DMS 273 (cell line): ENCODE results near the gene ZNF746.
A peak's percentile ranks its signal among the peaks of the same experiment; 100 is the strongest.
"Not testable (repeated sequence)": the region's sequence is repeated elsewhere in the genome, so short reads cannot be mapped to it uniquely, and the experiment has no call there.

Source experiments
- DNase-seq: peaks from one replicate; lab custom pipeline; 2025; ENCODE audit not compliant: unreplicated experiment; lab: John Stamatoyannopoulos, UW

ZNF746 gene

DNA sequence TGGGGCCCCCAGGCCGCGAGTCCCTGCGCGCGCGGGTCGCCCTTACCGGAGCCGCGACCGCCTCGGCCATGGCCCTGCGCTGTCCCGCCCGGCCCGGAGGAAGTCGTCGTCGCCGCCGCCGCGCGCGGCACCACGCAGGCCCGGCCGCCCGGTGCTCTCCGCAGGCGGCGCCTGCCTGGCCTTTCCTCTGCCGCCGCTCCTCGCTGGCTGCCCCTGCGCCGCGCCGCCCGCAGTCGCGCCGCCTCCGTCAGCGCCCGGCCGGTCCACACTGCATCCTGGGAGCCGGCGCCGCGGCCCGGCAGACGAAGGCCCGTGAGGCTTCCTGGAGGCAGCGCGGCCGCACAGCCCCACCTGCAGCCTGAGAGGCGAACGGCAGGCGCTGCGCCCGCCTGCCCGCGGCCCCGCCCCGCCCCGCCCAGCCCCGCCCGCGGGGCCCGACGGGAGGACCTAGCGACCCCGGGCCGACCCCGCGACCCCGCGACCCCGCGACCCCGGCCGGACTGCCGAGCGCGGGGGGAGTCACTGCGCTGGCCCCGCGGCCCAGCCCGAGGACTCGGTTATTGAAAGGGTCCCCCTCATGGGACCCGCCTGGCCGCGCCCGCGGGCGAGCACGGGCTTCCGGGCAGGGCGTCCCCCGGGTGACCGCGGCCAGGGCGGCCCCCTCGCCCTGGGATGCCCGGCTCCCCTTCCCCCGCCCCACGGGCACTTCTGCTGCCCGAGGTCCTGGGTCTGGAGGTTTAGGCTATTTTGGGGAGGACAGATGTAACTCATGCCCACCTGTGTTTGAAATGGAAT, at the start of gene ZNF746:
Gene ZNF746, minus strand, starts transcription at position 343 of the 795 bp plus-strand sequence. Its CDS starts 273 bp downstream, at position 70.
- DNase-seq = peak; percentile 98

DNA sequence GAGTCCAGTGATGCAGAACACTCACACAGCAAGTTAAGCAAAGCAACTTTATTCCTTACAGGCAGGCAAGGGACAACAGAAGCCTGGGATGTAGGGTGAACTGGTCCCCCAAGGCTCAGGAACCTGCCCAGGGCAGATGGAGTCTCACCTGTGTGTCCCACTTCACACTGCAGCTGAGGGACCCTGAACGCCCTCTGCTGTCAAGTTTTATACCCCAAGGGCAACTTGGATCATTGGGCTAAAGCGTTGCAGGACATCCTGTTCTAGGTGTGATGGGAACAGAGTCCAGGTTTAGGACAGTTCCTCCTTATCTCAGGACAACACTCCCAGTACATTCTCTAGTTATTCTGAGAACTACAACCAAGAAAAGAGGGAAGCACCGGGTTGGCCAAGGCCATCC, 49.5 kb upstream of the ZNF746 start:
- DNase-seq = no peak

DNA sequence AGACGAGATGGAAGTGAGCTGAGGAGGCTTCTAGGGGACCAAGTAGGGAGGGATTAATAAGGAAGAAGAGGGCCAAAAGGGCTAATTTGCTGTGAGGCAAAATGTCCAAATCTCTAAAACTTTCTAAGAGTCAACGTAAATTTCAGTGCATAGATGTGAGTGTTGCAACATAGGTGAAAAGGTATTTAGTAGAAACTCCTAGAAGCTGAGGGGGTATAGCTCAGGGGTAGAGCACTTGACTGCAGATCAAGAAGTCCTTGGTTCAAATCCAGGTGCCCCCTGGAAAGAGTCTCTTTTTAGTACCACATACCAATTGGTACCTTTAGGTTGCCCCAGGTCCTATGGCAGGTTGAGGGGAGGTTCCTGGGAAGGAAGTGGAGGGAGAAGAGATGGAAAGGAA, 48.7 kb upstream of the ZNF746 start:
- DNase-seq = no peak

DNA sequence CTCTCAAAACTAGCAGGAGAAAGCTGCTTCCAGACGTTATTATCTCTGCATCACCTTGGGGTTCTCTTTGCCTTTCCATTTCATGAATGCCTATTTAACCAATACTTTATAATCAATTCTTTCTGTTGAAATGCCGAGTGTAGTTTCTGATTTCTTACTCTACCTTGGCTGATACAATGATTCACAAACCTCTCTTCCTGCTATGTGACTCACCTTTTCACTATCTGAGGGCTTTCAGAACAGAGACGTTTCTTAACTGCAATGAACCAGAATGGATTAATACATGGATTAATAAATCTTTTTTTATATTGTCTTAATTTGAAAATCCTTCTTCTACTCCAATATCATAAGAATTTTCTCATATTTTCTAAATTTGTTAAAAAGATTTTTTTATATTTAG, 46.4 kb upstream of the ZNF746 start:
- DNase-seq = no peak

DNA sequence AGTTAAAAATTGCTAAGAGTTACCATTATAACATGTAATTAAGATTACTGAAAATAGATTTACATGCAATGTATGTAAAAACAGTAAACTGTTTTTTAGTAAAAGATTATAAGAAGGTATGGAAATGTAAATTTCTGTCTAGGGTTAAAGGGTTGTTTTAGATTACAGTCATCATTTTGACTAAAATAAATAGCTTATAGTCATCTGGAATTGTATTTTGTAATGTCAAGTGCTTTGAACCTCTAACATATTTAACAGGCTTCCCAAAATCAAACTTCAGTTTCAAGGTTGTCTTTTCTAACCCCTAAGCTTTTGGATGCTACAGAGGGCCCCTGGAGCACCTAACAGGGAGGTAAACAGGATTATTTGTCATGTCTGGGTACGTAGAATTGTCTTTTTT, 35.0 kb upstream of the ZNF746 start:
- no peak for DNase-seq

DNA sequence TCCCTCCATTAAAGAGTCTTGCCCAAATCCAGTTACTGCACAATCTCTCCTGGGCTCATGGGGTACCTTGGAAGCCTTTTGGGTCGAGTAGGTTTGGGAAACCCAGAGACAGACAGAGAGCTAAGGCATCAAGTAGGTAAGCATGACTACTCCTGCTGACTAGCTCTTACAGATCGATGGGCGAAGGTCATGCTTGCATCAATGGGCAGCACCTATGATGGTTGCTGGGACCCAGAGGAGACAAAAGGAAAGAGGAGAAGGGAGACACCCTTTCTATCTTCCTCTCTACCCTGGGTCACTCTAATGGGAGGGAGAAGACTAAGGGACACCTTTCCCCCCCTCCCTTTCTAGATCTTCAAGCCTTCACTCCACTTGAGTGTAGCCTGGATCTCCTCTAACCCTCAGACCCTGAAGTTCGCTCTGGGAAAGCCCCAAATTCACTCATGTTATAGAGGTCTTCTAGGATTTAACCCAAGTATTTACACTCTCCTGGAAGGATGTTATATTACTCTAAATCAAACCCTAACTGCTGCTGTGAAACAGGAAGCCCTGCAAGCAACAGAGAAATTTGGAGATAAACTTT, 31.6 kb upstream of the ZNF746 start:
- peak; percentile 64 for DNase-seq

DNA sequence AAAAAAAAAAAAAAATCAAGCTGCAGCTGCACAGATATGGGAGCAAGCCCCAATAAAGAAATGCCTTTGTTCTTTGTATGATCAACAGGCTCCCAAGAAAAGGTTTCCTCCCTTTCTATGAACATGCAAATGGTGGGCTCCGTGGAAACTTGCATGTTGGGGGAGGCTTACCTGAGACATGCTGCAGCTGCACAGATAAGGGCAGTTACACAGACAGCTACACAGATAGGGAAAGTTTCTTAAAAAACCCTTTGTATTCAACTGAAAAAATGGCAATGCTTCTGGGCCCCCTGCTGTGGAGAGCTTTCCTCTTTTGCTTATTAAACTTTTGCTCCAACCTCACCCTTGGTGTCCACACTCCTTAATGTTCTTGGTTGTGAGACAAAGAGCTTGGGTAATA, 29.8 kb upstream of the ZNF746 start:
- no peak for DNase-seq

DNA sequence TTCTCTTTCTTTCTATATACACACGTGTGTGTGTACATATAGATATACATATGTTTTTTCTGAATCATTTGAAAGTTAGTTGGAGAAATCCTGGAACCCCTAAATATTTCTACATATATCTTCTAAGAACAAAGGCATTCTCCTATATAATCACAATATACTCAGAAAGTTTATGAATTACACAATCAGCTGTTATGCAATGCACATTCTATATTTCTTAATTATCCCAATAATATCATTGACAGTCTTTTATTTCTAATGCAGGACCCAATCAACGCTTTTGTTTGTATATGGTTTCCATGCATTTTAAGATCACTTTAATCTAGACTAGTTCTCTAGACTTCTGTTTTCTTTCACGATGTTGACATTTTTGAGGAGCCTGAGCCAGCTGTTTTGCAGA, 27.7 kb upstream of the ZNF746 start:
- no peak for DNase-seq

DNA sequence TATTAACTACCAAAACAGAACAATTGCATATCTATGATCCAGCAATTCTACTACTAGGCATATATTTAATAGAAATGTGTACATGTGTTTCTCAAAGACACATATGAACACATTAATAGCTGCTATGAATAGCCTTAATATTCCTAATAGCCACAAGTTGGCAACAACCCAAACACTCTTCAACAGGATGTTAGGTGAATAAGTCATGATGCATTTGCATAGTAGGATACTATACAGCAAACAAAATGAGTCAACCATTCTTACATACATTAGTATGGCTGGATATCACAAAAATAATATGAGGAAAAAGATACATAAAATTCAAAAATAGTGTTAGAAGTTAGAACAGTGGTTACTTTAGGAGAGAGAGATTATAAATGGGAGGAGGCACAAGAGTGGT, 26.8 kb upstream of the ZNF746 start:
- DNase-seq = no peak

DNA sequence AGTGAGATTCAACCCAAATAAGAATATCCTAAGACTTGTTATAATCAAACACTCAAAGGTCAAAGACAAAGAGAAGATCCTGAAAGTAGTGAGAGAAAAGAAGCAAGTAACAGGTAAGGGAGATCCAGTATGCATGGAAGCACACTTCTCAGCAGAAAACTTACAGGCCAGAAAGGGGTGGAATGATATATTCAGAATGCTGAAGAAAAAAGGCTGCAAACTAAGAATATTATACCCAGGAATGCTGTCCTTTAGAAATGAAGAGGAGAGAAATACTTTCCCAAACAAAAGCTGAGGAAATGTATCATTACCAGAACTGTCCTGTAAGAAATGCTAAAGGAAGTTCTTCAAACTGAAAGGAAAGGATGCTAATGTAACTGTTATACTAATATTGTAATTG, 12.6 kb upstream of the ZNF746 start:
- no peak for DNase-seq

DNA sequence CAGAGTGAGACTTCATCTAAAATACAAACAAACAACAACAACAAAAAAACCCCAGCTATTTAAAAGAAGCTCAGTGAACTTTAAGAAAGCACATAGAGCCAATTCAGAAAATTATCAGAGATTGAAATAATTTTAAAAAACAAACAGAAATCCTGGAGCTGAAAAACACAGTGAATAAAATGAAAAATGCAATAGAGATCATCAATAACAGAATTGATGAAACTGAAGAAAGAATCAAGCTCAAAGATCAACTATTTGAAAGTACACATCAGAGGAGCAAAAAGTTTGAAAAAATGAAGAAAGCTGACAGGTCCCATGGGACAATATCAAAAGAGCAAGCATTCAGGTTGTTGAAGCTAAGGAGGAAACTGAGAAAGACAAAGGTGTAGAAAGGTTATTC, 12.2 kb upstream of the ZNF746 start:
- no peak for DNase-seq

DNA sequence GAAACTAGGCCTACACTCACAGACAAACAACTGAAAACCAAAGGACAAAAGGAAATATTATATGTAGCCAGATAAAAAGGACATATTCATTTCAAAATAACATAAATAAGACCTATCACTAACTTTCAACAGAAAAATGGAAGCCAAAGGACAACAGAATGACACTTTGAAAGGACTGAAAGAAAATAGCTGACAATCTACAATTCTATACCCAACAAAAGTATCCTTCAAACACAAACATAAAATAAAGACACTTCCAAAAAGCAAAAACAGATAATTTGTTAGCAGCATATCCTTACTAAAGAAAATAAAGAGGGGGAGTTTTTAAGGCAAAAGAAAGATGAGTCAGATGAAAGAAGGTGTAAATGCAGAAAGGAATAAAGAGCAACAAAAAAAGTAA, 7.9 kb upstream of the ZNF746 start:
- DNase-seq = no peak

DNA sequence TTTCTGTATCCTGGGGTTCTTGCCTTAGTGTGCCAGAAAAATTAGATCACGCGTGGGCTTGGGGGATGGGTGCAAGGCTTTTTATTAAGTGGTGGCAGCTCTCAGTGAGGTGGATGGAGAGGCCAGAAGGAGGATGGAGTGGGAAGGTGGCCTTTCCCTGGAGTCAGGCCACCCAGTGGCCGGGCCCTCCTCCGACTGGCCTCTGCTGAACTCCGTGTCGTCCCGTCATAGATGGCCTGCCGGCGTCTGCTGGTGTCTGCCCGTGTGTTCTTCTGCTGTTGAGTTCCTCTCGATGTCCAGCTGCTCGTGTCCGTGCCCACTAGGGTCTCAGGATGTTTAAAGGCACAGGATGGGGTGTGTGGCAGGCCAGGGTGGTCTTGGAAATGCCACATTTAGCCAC, 4.0 kb upstream of the ZNF746 start:
- no peak for DNase-seq

DNA sequence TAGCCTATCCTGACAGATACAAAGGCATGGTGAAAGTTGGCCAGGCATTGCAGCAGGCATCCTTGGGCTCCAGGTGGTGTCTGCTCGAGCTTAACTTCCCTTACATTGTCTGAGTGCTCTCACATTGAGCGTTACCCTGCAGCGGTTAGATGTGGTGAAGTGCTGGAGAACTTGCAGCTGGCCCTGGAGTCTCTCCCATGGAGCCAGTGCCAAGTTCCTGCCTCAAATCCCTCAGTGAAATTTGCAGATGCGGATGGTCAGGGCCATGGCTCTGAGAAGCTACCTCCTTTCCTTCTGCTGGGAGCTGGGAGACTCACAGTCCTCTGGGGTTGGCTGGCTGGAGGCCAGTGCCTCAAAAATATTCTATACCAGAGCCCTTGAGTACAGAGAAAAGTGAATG, 3.3 kb upstream of the ZNF746 start:
- DNase-seq = no peak

DNA sequence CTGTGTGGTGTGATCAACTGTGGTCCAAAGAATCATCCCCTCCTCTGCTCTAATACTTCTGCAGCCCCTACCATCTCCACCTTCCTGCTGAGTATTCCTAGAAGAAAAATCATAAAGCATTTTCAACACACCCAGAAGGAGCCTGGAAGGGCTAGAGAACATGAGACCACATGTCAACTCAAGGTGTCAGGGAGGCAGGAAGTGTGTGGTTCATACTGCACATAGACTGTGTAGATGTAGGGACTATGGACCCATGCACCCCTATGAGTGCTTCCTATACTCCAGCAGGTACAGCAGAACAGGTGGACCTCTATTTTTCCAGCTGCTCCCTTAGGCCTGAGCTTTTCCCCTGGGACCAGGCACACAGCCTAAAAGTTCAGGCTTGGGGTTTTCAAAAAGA, 2.6 kb upstream of the ZNF746 start:
- no peak for DNase-seq

DNA sequence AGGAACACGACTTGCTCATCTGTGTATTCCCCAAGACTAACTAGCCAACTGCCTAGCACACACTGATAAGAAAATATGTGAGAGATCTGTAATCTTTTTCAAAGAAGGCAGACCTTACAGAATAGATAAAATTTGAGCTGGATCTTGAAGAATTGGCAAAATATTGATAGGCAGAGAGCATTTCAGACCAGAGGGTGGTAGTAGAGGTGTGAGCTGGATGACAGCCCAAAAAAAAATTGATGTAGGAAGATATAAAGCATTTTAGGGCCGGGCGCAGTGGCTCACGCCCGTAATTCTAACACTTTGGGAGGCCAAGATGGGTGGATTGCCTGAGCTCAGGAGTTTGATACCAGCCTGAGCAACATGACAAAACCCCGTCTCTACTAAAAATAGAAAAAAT, 1.2 kb upstream of the ZNF746 start:
- DNase-seq = no peak

DNA sequence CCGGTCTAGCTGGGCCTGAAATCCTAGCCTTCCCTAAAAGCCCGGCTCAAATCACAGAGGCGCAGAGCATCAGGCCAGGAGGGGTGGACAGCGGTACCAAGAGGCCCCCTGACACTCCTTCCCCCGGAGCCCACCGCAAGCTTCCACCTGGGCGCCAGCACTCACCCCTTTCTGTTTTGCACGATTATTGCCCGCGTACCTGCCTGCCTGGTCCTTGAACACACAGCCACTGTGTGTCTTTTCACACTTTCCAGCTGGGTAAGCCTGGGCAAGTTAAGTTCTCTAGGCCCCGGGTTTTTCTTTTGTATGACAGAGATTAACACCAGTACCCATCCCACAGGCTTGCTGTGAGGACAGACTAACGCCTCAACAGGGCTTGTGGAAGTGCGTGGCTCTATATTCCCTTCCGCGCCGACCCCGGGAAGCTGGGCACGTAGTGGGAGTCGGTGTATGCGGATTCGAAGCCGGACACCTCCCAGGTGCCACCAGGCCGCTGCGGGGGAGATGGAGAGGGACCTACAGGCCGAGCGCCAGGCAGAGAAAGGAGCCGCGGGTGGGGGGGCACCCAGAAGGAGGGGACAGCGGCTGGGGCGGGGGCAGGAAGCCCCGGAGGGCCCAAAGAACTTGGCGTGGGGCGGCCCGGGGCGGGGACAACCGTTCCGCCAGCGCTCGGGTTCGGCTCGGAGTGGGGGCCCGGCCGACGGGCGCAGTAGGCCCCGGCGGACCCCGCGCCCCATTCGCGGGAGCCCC, 792 bp downstream of the ZNF746 start:
- peak; percentile 80 for DNase-seq

DNA sequence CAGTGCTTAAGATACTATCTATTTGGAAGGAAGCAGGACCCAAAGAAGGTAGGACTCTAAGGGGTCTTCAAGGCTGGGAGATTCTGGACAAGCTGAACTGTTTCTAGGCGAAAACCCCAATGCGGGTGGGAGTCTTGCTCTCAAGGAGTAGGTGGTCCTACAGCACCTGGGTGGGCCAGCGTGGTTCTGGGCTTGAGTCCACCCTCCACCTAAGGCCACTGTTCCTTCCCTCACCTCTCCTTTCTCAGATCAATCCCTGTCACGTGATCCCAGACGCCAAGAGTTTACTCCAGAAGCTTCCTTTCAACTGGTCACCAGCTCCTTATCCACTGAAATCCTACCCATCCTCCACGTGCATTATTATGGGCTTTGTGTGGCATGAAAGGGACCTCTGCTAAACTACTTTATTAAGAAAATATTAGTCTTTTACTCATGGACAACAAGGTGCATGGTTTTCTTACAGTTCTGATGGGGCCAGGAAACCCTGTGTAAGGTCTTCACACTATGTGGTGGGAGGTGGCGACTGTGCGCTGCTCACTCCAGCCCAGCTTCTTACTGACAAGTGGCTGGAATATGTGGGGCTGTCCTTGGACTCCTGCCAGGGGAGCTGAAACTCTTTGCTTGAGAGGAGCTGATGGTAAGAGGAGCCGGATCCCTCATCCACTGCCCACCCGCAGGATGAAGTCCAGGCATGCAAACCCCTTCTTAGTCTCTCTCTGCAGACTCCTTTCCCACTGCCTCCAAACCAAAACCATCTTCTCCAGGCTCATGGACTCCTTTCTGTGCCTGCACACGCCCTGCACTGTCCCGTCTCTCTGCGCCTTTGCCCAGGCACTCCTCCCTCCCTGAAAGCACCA, 1.6 kb downstream of the ZNF746 start:
- peak; percentile 83 for DNase-seq

DNA sequence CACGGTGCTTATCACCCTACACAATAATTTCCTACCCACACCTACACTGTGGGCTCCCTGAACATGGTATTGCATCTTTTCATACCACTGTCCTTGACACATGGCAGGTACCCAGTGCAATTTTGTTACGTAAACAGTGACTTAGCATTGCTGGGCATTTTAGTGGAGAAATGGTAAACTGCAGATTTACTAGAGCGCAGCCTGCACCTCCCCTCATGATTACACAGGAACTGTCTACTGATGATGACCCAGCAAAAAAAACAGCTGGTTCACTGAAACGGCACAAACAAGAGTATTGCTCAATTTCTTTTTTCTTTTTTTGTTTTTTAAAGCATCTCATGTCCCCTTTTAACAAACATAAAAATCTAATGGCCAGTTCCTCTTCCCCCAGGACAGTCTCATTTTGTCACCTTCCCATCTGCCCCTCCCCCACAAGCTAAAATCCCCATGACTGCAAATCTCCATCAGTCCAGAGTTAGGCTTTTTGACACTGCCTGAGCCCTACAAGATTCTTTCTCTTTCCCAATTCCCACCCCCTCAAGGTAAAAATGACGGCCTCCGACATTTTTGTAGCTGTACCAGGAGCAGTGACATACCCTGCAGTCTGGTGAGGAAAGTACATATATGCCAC, 2.8 kb downstream of the ZNF746 start:
- no peak for DNase-seq

DNA sequence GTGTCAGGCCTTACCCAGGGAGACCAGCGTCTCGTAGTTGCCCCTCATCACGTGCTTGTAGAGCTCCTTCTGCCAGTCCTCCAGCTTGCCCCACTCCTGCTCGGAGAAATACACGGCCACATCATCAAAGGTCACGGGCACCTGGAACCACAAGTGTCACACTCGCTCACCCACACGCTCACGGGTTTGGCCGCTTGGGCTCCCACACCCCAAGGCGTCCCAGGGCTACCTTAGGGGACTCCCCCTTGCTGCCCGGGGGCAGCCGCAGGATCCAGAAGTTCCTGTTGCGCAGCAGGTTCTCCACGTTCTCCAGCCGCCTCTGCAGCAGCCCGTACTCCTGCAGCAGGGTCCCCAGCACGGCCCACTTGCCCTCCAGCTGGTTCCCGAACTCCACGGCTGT, 3.6 kb downstream of the ZNF746 start:
- not testable (repeated sequence) for DNase-seq

DNA sequence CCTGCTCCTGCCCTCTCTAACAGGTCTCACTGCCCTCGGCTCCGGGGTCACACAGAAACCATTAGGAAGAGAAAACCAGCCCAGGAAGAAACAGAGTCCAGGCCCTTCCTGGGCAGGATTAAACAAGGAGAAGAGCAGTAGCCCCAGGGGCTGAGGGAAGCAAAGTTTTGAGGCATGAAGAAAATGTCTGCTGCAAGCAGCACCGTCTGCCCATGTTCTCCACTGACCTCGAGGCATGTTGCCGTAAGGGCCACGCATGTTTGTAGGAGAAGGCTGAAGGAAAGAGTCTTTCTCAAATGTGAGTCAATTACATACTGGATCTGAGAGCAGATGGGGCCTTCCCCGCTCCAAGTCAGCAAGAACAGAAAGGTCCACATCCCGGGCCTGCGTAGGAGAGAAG, 4.2 kb downstream of the ZNF746 start:
- no peak for DNase-seq
